ENCODE results near the gene NXN. TPM values are rescaled to one million over a fixed set of nuclear protein-coding genes. Genes with fewer than 3 reads are reported as not detected.

Gene NXN
- polyA plus RNA-seq, 1 of the 3 experiments (the other 2 are of a cell fraction), result 23.9 TPM

GRCh38 chr17:916315-916714, 63.3 kb downstream of the NXN start:
- Histone ChIP-seq H3K27ac (ENCODE audit: low read depth in 2 of 2, low read length in 1 of 2) (no peak overlapping the region), H3K4me3 (ENCODE audit: low read depth in 2 of 2, low read length in 1 of 2) (no peak overlapping the region), H3F3A (replicated peaks; ENCODE audit: insufficient read depth) (no peaks in the 10 kb centered on the region), H3K79me2 (ENCODE audit: insufficient read depth) (no peaks in the 10 kb centered on the region; the same call in 1 of the 2 replicates), H3K9me2 (no peaks in the 10 kb centered on the region), H3K36me3 (replicated peaks in 1 of 2; ENCODE audit: control insufficient read depth in 1 of 2, insufficient read depth in 2 of 2, low read length in 1 of 2) (no peaks in the 10 kb centered on the region), H3K4me1 (ENCODE audit: control insufficient read depth in 1 of 2, insufficient read depth in 2 of 2, low read depth in 1 of 2, low read length in 1 of 2) (no peaks in the 10 kb centered on the region), H2AFZ (ENCODE audit: low read depth) (no peak overlapping the region), H3K9ac (no peak overlapping the region), H3K4me2 (no peak overlapping the region), H3K27me3 (ENCODE audit: insufficient read depth) (peaks cover 30% of the 10 kb centered on the region; the same call in 1 of the 2 replicates), H3K9me3 (no peaks in the 10 kb centered on the region; the same call in 1 of the 2 replicates), H4K20me1 (ENCODE audit: insufficient read depth) (no peaks in the 10 kb centered on the region)
- 73% methylated on average over 7 of the region's 7 CpGs for WGBS (ENCODE audit: low lambda C conversion rate)
- CTCF ChIA-PET, result interaction anchor here (0.7 kb wide), 1 partner anchor 113 kb away, joined by 3 read pairs; no protein-coding TSS in a partner anchor
- POLR2A ChIA-PET, result no interaction called here
- DNase-seq, result no peak
- TF ChIP-seq ELF1 (IDR thresholded peaks at IDR 0.05), result no peak
- no peak for TF ChIP-seq RFX5 (IDR thresholded peaks at IDR 0.05; ENCODE audit: low read length)
- TF ChIP-seq CTCF (IDR thresholded peaks at IDR 0.05), result peak; percentile 30; the same call in 1 of the 2 replicates
- TF ChIP-seq EZH2phosphoT487 (IDR thresholded peaks at IDR 0.05; ENCODE audit: borderline replicate concordance, low read depth), result no peak
- TF ChIP-seq, protein P1, sequence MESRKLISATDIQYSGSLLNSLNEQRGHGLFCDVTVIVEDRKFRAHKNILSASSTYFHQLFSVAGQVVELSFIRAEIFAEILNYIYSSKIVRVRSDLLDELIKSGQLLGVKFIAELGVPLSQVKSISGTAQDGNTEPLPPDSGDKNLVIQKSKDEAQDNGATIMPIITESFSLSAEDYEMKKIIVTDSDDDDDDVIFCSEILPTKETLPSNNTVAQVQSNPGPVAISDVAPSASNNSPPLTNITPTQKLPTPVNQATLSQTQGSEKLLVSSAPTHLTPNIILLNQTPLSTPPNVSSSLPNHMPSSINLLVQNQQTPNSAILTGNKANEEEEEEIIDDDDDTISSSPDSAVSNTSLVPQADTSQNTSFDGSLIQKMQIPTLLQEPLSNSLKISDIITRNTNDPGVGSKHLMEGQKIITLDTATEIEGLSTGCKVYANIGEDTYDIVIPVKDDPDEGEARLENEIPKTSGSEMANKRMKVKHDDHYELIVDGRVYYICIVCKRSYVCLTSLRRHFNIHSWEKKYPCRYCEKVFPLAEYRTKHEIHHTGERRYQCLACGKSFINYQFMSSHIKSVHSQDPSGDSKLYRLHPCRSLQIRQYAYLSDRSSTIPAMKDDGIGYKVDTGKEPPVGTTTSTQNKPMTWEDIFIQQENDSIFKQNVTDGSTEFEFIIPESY (IDR thresholded peaks at IDR 0.05; ENCODE audit: borderline replicate concordance, low read depth), result no peak
- no peak for TF ChIP-seq MAX (IDR thresholded peaks at IDR 0.05; ENCODE audit: low read depth)
- no peak for TF ChIP-seq TAF1 (IDR thresholded peaks at IDR 0.05; ENCODE audit: borderline replicate concordance, low read depth, low read length)

DNA sequence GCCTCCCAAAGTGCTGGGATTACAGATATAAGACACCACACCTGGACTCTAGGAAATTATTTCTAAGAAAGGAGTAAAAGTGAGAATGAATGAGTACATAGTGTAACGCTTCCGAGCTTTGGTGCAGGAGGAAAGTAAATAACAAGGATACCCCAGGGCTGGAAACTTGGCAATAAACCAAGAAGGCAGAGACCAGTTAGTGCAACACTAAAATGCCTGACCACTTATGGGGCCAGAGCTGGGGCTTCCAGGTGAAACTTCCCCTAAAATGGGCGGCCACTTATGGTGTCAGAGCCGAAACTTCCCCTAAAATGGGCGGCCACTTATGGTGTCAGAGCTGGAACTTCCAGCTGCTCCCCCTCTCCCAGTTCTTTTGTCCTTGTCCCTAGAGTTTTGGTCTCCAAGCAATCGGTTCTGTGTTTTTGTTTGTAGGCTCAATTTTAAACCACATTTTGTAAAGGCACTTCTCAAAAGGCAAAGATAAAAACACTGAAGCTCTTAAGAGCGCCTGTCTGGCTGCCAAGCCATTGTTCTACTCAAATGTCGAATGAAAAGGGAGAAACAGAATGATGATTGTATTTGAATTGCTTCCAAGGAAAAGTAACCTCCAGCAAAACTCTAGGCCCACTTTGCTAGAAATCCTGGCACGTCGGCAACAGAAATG, 63.9 kb downstream of the NXN start:
- ChIA-PET CTCF (interaction anchor here (0.7 to 0.9 kb wide), 2 partner anchors 61 to 114 kb away, joined by 3 read pairs; no protein-coding TSS in a partner anchor), POLR2A (no interaction called here)
- Histone ChIP-seq H3K79me2 (ENCODE audit: insufficient read depth) (no peaks in the 10 kb centered on the region; the same call in 1 of the 2 replicates), H3K27ac (ENCODE audit: low read depth in 2 of 2, low read length in 1 of 2) (no peak overlapping the region), H3K36me3 (replicated peaks in 1 of 2; ENCODE audit: control insufficient read depth in 1 of 2, insufficient read depth in 2 of 2, low read length in 1 of 2) (no peaks in the 10 kb centered on the region), H3K9me3 (no peaks in the 10 kb centered on the region; the same call in 1 of the 2 replicates), H3F3A (replicated peaks; ENCODE audit: insufficient read depth) (peaks cover 4% of the 10 kb centered on the region), H3K4me1 (ENCODE audit: control insufficient read depth in 1 of 2, insufficient read depth in 2 of 2, low read depth in 1 of 2, low read length in 1 of 2) (no peaks in the 10 kb centered on the region; a peak in 1 of 4 replicates), H3K27me3 (ENCODE audit: insufficient read depth) (peaks cover 26% of the 10 kb centered on the region; the same call in 1 of the 2 replicates), H4K20me1 (ENCODE audit: insufficient read depth) (no peaks in the 10 kb centered on the region), H3K4me2 (no peak overlapping the region), H3K9me2 (no peaks in the 10 kb centered on the region), H2AFZ (ENCODE audit: low read depth) (no peak overlapping the region), H3K9ac (no peak overlapping the region), H3K4me3 (ENCODE audit: low read depth in 2 of 2, low read length in 1 of 2) (no peak overlapping the region)
- 46% methylated on average over 9 of the region's 10 CpGs for WGBS (ENCODE audit: low lambda C conversion rate)
- DNase-seq, result no peak
- TF ChIP-seq, protein P2, sequence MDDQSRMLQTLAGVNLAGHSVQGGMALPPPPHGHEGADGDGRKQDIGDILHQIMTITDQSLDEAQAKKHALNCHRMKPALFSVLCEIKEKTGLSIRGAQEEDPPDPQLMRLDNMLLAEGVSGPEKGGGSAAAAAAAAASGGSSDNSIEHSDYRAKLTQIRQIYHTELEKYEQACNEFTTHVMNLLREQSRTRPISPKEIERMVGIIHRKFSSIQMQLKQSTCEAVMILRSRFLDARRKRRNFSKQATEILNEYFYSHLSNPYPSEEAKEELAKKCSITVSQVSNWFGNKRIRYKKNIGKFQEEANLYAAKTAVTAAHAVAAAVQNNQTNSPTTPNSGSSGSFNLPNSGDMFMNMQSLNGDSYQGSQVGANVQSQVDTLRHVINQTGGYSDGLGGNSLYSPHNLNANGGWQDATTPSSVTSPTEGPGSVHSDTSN (IDR thresholded peaks at IDR 0.05), result no peak
- TF ChIP-seq RFX5 (IDR thresholded peaks at IDR 0.05; ENCODE audit: low read length), result no peak
- TF ChIP-seq, protein P3, sequence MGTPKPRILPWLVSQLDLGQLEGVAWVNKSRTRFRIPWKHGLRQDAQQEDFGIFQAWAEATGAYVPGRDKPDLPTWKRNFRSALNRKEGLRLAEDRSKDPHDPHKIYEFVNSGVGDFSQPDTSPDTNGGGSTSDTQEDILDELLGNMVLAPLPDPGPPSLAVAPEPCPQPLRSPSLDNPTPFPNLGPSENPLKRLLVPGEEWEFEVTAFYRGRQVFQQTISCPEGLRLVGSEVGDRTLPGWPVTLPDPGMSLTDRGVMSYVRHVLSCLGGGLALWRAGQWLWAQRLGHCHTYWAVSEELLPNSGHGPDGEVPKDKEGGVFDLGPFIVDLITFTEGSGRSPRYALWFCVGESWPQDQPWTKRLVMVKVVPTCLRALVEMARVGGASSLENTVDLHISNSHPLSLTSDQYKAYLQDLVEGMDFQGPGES (IDR thresholded peaks at IDR 0.05; ENCODE audit: low read depth, low read length), result no peak
- TF ChIP-seq GATA2 (CRISPR knock-in tag; IDR thresholded peaks at IDR 0.05), result no peak
- no peak for TF ChIP-seq MXI1 (IDR thresholded peaks at IDR 0.05; ENCODE audit: low read depth, low read length)
- no peak for TF ChIP-seq POLR2AphosphoS5 (IDR thresholded peaks at IDR 0.05; ENCODE audit: low read depth, low read length)
- TF ChIP-seq, protein P4, sequence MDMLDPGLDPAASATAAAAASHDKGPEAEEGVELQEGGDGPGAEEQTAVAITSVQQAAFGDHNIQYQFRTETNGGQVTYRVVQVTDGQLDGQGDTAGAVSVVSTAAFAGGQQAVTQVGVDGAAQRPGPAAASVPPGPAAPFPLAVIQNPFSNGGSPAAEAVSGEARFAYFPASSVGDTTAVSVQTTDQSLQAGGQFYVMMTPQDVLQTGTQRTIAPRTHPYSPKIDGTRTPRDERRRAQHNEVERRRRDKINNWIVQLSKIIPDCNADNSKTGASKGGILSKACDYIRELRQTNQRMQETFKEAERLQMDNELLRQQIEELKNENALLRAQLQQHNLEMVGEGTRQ (IDR thresholded peaks at IDR 0.05; ENCODE audit: borderline replicate concordance, low read depth, low read length), result no peak
- no peak for TF ChIP-seq EZH2phosphoT487 (IDR thresholded peaks at IDR 0.05; ENCODE audit: borderline replicate concordance, low read depth)
- no peak for TF ChIP-seq FOXM1 (IDR thresholded peaks at IDR 0.05; ENCODE audit: low read depth)
- TF ChIP-seq, protein P1 (IDR thresholded peaks at IDR 0.05; ENCODE audit: borderline replicate concordance, low read depth), result no peak
- no peak for TF ChIP-seq SIN3A (IDR thresholded peaks at IDR 0.05; ENCODE audit: borderline replicate concordance, low read depth, low read length)
